ENCODE results near the gene CEP135.

- no peak for TF ChIP-seq CEBPB (IDR thresholded peaks at IDR 0.05; ENCODE audit: low read depth)
- no peak for TF ChIP-seq REST (IDR thresholded peaks at IDR 0.05; ENCODE audit: low read depth)
- no peak for TF ChIP-seq CTCF (IDR thresholded peaks at IDR 0.05 in 2 of 3, conservative IDR thresholded peaks at IDR 0.05 in 1 of 3; ENCODE audit: borderline replicate concordance in 1 of 3, insufficient read depth in 1 of 3, low read depth in 2 of 3, low read length in 2 of 3)
- no peak for TF ChIP-seq RAD21 (IDR thresholded peaks at IDR 0.05; ENCODE audit: low read depth)
- TF ChIP-seq YY1 (IDR thresholded peaks at IDR 0.05; ENCODE audit: extremely low read depth, insufficient replicate concordance, low read depth, low read length) = no peak
These were observed 109.8 kb downstream of the CEP135 start for GRCh38 chr4:56058555-56058954.
